Inflammatory macrophage treated with lipopolysaccharide for 4 hours (primary cell): ENCODE measurements around the gene CHRNA4.
A peak's percentile ranks its signal among the peaks of the same experiment; 100 is the strongest.
"Not testable (repeated sequence)": the region's sequence is repeated elsewhere in the genome, so short reads cannot be mapped to it uniquely, and the experiment has no call there.

Experiments used
- DNase-seq: peaks from one replicate; pipeline ENCODE4 v3.0.0-alpha.2; 2020

Gene CHRNA4

GRCh38 chr20:63347950-63348827, 13.0 kb downstream of the CHRNA4 start:
- DNase-seq = no peak

- DNase-seq = no peak
These were observed 13.9 kb downstream of the CHRNA4 start for GRCh38 chr20:63347081-63347741.

- DNase-seq = no peak
These were observed 14.7 kb downstream of the CHRNA4 start for GRCh38 chr20:63346131-63347080.

GRCh38 chr20:63345328-63346100, 15.6 kb downstream of the CHRNA4 start:
- no peak for DNase-seq

- no peak for DNase-seq
These were observed 16.4 kb downstream of the CHRNA4 start for GRCh38 chr20:63344616-63345327.

GRCh38 chr20:63343460-63344445, 17.4 kb downstream of the CHRNA4 start:
- no peak for DNase-seq

GRCh38 chr20:63342561-63343459, 18.3 kb downstream of the CHRNA4 start:
- DNase-seq = no peak

GRCh38 chr20:63340158-63340688, 20.9 kb downstream of the CHRNA4 start:
- DNase-seq = not testable (repeated sequence)

GRCh38 chr20:63339154-63340094, 21.7 kb downstream of the CHRNA4 start:
- DNase-seq = peak; percentile 2

- no peak for DNase-seq
These were observed 23.2 kb downstream of the CHRNA4 start for GRCh38 chr20:63337786-63338420.

GRCh38 chr20:63336232-63336752, 24.9 kb downstream of the CHRNA4 start:
- no peak for DNase-seq

- no peak for DNase-seq
These were observed 25.4 kb downstream of the CHRNA4 start for GRCh38 chr20:63335711-63336110.

GRCh38 chr20:63335060-63335459, 26.1 kb downstream of the CHRNA4 start:
- not testable (repeated sequence) for DNase-seq

- DNase-seq = no peak
These were observed 26.8 kb downstream of the CHRNA4 start for GRCh38 chr20:63334356-63334755.

GRCh38 chr20:63333241-63333836, 27.8 kb downstream of the CHRNA4 start:
- no peak for DNase-seq

- DNase-seq = no peak
These were observed 28.5 kb downstream of the CHRNA4 start for GRCh38 chr20:63332488-63333240.
